HG02943 (cell line): Measurements from ENCODE around the gene GAST.
"Not testable (repeated sequence)": the region's sequence is repeated elsewhere in the genome, so short reads cannot be mapped to it uniquely, and the experiment has no call there.

Source experiments
- ATAC-seq: cut with Tn5 transposase; IDR thresholded peaks from one replicate; pipeline ENCODE4 v1.9.1; 2021; ENCODE audit warnings: mild to moderate bottlenecking, low read depth, moderate library complexity; ENCODE audit not compliant: unreplicated experiment

GAST gene

GRCh38 chr17:41711669-41712400 is at the start of gene GAST:
Gene GAST, plus strand, starts transcription at chr17:41712331. Its CDS starts 3,106 bp downstream, at chr17:41715437.
- ATAC-seq, result no peak

GRCh38 chr17:41663451-41664171 is 48.5 kb upstream of the GAST start:
- ATAC-seq, result no peak

GRCh38 chr17:41664172-41664457 is 48.0 kb upstream of the GAST start:
- no peak for ATAC-seq

GRCh38 chr17:41664587-41665565 is 47.3 kb upstream of the GAST start:
- no peak for ATAC-seq

GRCh38 chr17:41665566-41666236 is 46.4 kb upstream of the GAST start:
- peak; percentile 58 for ATAC-seq

GRCh38 chr17:41666237-41666641 is 45.9 kb upstream of the GAST start:
- peak; percentile 33 for ATAC-seq

GRCh38 chr17:41666708-41667279 is 45.3 kb upstream of the GAST start:
- ATAC-seq, result peak; percentile 49

GRCh38 chr17:41667280-41668041 is 44.7 kb upstream of the GAST start:
- no peak for ATAC-seq

GRCh38 chr17:41672153-41672552 is 40.0 kb upstream of the GAST start:
- ATAC-seq, result no peak

- not testable (repeated sequence) for ATAC-seq
These were observed 36.7 kb upstream of the GAST start for GRCh38 chr17:41675157-41676057.

- ATAC-seq, result no peak
These were observed 36.1 kb upstream of the GAST start for GRCh38 chr17:41676058-41676419.

GRCh38 chr17:41678411-41678906 is 33.7 kb upstream of the GAST start:
- no peak for ATAC-seq

- peak; percentile 44 for ATAC-seq
These were observed 33.0 kb upstream of the GAST start for GRCh38 chr17:41678907-41679739.

- no peak for ATAC-seq
These were observed 32.2 kb upstream of the GAST start for GRCh38 chr17:41679740-41680425.

- no peak for ATAC-seq
These were observed 31.6 kb upstream of the GAST start for GRCh38 chr17:41680426-41681040.

- no peak for ATAC-seq
These were observed 30.4 kb upstream of the GAST start for GRCh38 chr17:41681776-41682175.
